Endodermal cell (in vitro differentiated cells): ENCODE data around the gene COG5. TPM values are rescaled to one million over a fixed set of nuclear protein-coding genes. Genes with fewer than 3 reads are reported as not detected.
A peak's percentile ranks its signal among the peaks of the same experiment; 100 is the strongest.

Source experiments
- DNase-seq: peaks from one replicate; pipeline ENCODE4 v3.0.0-alpha.2; 2017
- H3K27ac ChIP-seq: 2 replicates; pipeline ENCODE4 v1.5.1; 2013; ENCODE audit warnings: mild to moderate bottlenecking, low read depth, low read length, moderate library complexity
- H3K27me3 ChIP-seq: 2 replicates; pipeline ENCODE4 v1.6.1; 2013; ENCODE audit warnings: mild to moderate bottlenecking, low read length, moderate library complexity; ENCODE audit not compliant: insufficient read depth, control insufficient read depth, poor library complexity, severe bottlenecking
- H3K36me3 ChIP-seq: 2 replicates; pipeline ENCODE4 v1.7.0; 2013; ENCODE audit warnings: mild to moderate bottlenecking, low read length, moderate library complexity; ENCODE audit not compliant: control insufficient read depth, insufficient read depth
- H3K4me1 ChIP-seq: one replicate; pipeline ENCODE4 v1.7.0; 2013; ENCODE audit warnings: low read length; ENCODE audit not compliant: control insufficient read depth, insufficient read depth
- H3K4me3 ChIP-seq: 2 replicates; pipeline ENCODE4 v1.5.1; 2013; ENCODE audit warnings: mild to moderate bottlenecking, low read length, moderate library complexity
- H3K9ac ChIP-seq: 2 replicates; pipeline ENCODE4 v1.6.1; 2013; ENCODE audit warnings: mild to moderate bottlenecking, low read length, moderate library complexity; ENCODE audit not compliant: poor library complexity, severe bottlenecking; ENCODE audit errors: extremely low read depth
- H3K9me3 ChIP-seq: 2 replicates; pipeline ENCODE4 v1.6.1; 2013; ENCODE audit warnings: mild to moderate bottlenecking, low read length, moderate library complexity; ENCODE audit not compliant: control insufficient read depth
- H3K27ac Mint-ChIP-seq: 2 replicates; pipeline ENCODE4 v1.8.0; 2020; ENCODE audit warnings: mixed read lengths
- H3K27me3 Mint-ChIP-seq: 2 replicates; pipeline ENCODE4 v1.8.0; 2021; ENCODE audit warnings: mild to moderate bottlenecking, mixed read lengths; ENCODE audit not compliant: insufficient read depth
- H3K36me3 Mint-ChIP-seq: 2 replicates; pipeline ENCODE4 v1.8.0; 2020; ENCODE audit warnings: low read depth, mixed read lengths
- H3K4me1 Mint-ChIP-seq: 2 replicates; pipeline ENCODE4 v1.8.0; 2020; ENCODE audit warnings: mixed read lengths
- H3K4me3 Mint-ChIP-seq: 2 replicates; pipeline ENCODE4 v1.8.0; 2020; ENCODE audit warnings: mild to moderate bottlenecking, moderate library complexity, mixed read lengths
- H3K9me3 Mint-ChIP-seq: 2 replicates; pipeline ENCODE4 v1.8.0; 2020; ENCODE audit warnings: mild to moderate bottlenecking, mixed read lengths
- CTCF ChIP-seq: fragments of 200-600 bp; sonication (generic); conservative IDR thresholded peaks from 2 replicates; pipeline ENCODE4 v1.5.0; 2021; ENCODE audit warnings: antibody characterized with exemption, mild to moderate bottlenecking
- WGBS, 2 experiments: methylation state at CpG; one replicate each; pipeline versions ENCODE4 v1.1.5 to v1.1.7; 2013; ENCODE audit warnings: missing lambda C conversion rate in 2 of 2, mixed read lengths in 1 of 2; ENCODE audit not compliant: insufficient coverage in 1 of 2, insufficient read length in 1 of 2; 5-methylcytosine and 5-hydroxymethylcytosine counted together
- total RNA-seq, 2 donors: library from RNA; stranded (reverse); fragmentation: NEBNext Ultra II Directional in 1 of 2; extraction: Animal tissue kit (Norgen Biotek cat#: 25700) in 1 of 2; gene quantifications; 2 replicates in 1 of 2; 3 replicates in 1 of 2; pipeline ENCODE4 v1.2.1, GENCODE V29; 2021

COG5 gene
- total RNA-seq, 2 donors from 2014 or later: 25.5 to 34.7 TPM

GRCh38 chr7:107499731-107500130 lies 64.0 kb downstream of the COG5 start:
- H3K4me1 Mint-ChIP-seq: peaks cover 7% of the 10 kb centered on the region
- H3K27me3 Mint-ChIP-seq: no peaks in the 10 kb centered on the region
- H3K36me3 Mint-ChIP-seq: no peaks in the 10 kb centered on the region
- H3K27ac Mint-ChIP-seq: peak overlapping the region; percentile 7
- Histone ChIP-seq H3K4me3 (no peak overlapping the region), H3K27ac (no peak overlapping the region), H3K4me1 (no peaks in the 10 kb centered on the region), H3K27me3 (no peaks in the 10 kb centered on the region), H3K9me3 (no peaks in the 10 kb centered on the region), H3K9ac (no peak overlapping the region), H3K36me3 (no peaks in the 10 kb centered on the region)
- no peak for DNase-seq
- H3K9me3 Mint-ChIP-seq: peaks cover 8% of the 10 kb centered on the region
- 95 to 100% methylated on average over 3 to 4 of the region's 4 CpGs for WGBS, 2 experiments
- no peak for TF ChIP-seq CTCF
- H3K4me3 Mint-ChIP-seq: no peak overlapping the region

- Mint-ChIP-seq H3K27me3 (no peaks in the 10 kb centered on the region), H3K27ac (no peak overlapping the region), H3K4me3 (no peak overlapping the region), H3K36me3 (no peaks in the 10 kb centered on the region), H3K4me1 (no peaks in the 10 kb centered on the region), H3K9me3 (peaks cover 8% of the 10 kb centered on the region)
- no peak for DNase-seq
- Histone ChIP-seq H3K27me3 (no peaks in the 10 kb centered on the region), H3K9me3 (no peaks in the 10 kb centered on the region), H3K4me1 (no peaks in the 10 kb centered on the region), H3K9ac (no peak overlapping the region), H3K36me3 (no peaks in the 10 kb centered on the region), H3K4me3 (no peak overlapping the region), H3K27ac (no peak overlapping the region)
- TF ChIP-seq CTCF: no peak
Measured at GRCh38 chr7:107495516-107495915, 68.2 kb downstream of the COG5 start.

GRCh38 chr7:107494884-107495283 lies 68.8 kb downstream of the COG5 start:
- Mint-ChIP-seq H3K4me3 (no peak overlapping the region), H3K27ac (no peak overlapping the region), H3K27me3 (no peaks in the 10 kb centered on the region), H3K36me3 (no peaks in the 10 kb centered on the region), H3K9me3 (peaks cover 8% of the 10 kb centered on the region), H3K4me1 (no peaks in the 10 kb centered on the region)
- H3K9me3 ChIP-seq: no peaks in the 10 kb centered on the region
- H3K27ac ChIP-seq: no peak overlapping the region
- H3K4me1 ChIP-seq: no peaks in the 10 kb centered on the region
- WGBS, 2 experiments: 92 to 93% methylated on average over 3 to 6 of the region's 6 CpGs
- H3K4me3 ChIP-seq: no peak overlapping the region
- H3K9ac ChIP-seq: no peak overlapping the region
- no peaks in the 10 kb centered on the region for H3K36me3 ChIP-seq
- DNase-seq: no peak
- H3K27me3 ChIP-seq: no peaks in the 10 kb centered on the region
- TF ChIP-seq CTCF: no peak
